ENCODE data around the gene MAP1B.
A peak's percentile ranks its signal among the peaks of the same experiment; 100 is the strongest.

MAP1B gene

GRCh38 chr5:72242796-72243475 is 135.7 kb downstream of the MAP1B start:
- H3K9me3 Mint-ChIP-seq, result no peaks in the 10 kb centered on the region
- H3K36me3 Mint-ChIP-seq, result peaks cover 27% of the 10 kb centered on the region
- H3K27ac Mint-ChIP-seq, result no peak overlapping the region
- no peaks in the 10 kb centered on the region for H3K27me3 Mint-ChIP-seq
- no peak overlapping the region for H3K4me3 Mint-ChIP-seq
- peaks cover 22% of the 10 kb centered on the region for H3K4me1 Mint-ChIP-seq
- ATAC-seq, result no peak

- Mint-ChIP-seq H3K4me3 (no peak overlapping the region), H3K27me3 (no peaks in the 10 kb centered on the region), H3K27ac (no peak overlapping the region), H3K4me1 (peaks cover 22% of the 10 kb centered on the region), H3K9me3 (no peaks in the 10 kb centered on the region), H3K36me3 (peaks cover 21% of the 10 kb centered on the region)
- ATAC-seq, result no peak
These were observed 136.4 kb downstream of the MAP1B start for GRCh38 chr5:72243706-72244105.

GRCh38 chr5:72244862-72245371 is 137.6 kb downstream of the MAP1B start:
- H3K36me3 Mint-ChIP-seq, result peaks cover 21% of the 10 kb centered on the region
- H3K27ac Mint-ChIP-seq, result no peak overlapping the region
- ATAC-seq, result no peak
- no peak overlapping the region for H3K4me3 Mint-ChIP-seq
- no peaks in the 10 kb centered on the region for H3K27me3 Mint-ChIP-seq
- H3K9me3 Mint-ChIP-seq, result no peaks in the 10 kb centered on the region
- H3K4me1 Mint-ChIP-seq, result peaks cover 22% of the 10 kb centered on the region

- no peak for ATAC-seq
- peaks cover 22% of the 10 kb centered on the region for H3K4me1 Mint-ChIP-seq
- no peak overlapping the region for H3K27ac Mint-ChIP-seq
- H3K9me3 Mint-ChIP-seq, result no peaks in the 10 kb centered on the region
- no peak overlapping the region for H3K4me3 Mint-ChIP-seq
- peaks cover 21% of the 10 kb centered on the region for H3K36me3 Mint-ChIP-seq
- no peaks in the 10 kb centered on the region for H3K27me3 Mint-ChIP-seq
These were observed 138.3 kb downstream of the MAP1B start for GRCh38 chr5:72245546-72245945.

GRCh38 chr5:72245951-72246532 is 138.8 kb downstream of the MAP1B start:
- Mint-ChIP-seq H3K27me3 (no peaks in the 10 kb centered on the region), H3K4me3 (no peak overlapping the region), H3K36me3 (peaks cover 24% of the 10 kb centered on the region), H3K27ac (no peak overlapping the region), H3K9me3 (no peaks in the 10 kb centered on the region), H3K4me1 (peaks cover 26% of the 10 kb centered on the region)
- no peak for ATAC-seq

GRCh38 chr5:72246954-72247442 is 139.7 kb downstream of the MAP1B start:
- Mint-ChIP-seq H3K27me3 (no peaks in the 10 kb centered on the region), H3K9me3 (no peaks in the 10 kb centered on the region), H3K4me3 (no peak overlapping the region), H3K27ac (no peak overlapping the region), H3K36me3 (peaks cover 22% of the 10 kb centered on the region), H3K4me1 (peaks cover 24% of the 10 kb centered on the region)
- ATAC-seq, result no peak

- Mint-ChIP-seq H3K4me3 (no peak overlapping the region), H3K27me3 (no peaks in the 10 kb centered on the region), H3K27ac (no peak overlapping the region), H3K9me3 (no peaks in the 10 kb centered on the region), H3K36me3 (peaks cover 24% of the 10 kb centered on the region), H3K4me1 (peaks cover 19% of the 10 kb centered on the region)
- ATAC-seq, result no peak
These were observed 141.2 kb downstream of the MAP1B start for GRCh38 chr5:72248410-72248981.

GRCh38 chr5:72251386-72251785 is 144.1 kb downstream of the MAP1B start:
- Mint-ChIP-seq H3K4me1 (peaks cover 12% of the 10 kb centered on the region), H3K27ac (peak overlapping the region; percentile 9), H3K36me3 (peaks cover 14% of the 10 kb centered on the region), H3K9me3 (no peaks in the 10 kb centered on the region), H3K27me3 (no peaks in the 10 kb centered on the region), H3K4me3 (no peak overlapping the region)
- ATAC-seq, result no peak

GRCh38 chr5:72252008-72252407 is 144.7 kb downstream of the MAP1B start:
- H3K27ac Mint-ChIP-seq, result no peak overlapping the region
- H3K4me1 Mint-ChIP-seq, result peaks cover 7% of the 10 kb centered on the region
- no peaks in the 10 kb centered on the region for H3K27me3 Mint-ChIP-seq
- ATAC-seq, result no peak
- H3K4me3 Mint-ChIP-seq, result no peak overlapping the region
- H3K9me3 Mint-ChIP-seq, result no peaks in the 10 kb centered on the region
- H3K36me3 Mint-ChIP-seq, result peaks cover 14% of the 10 kb centered on the region

GRCh38 chr5:72252574-72253155 is 145.4 kb downstream of the MAP1B start:
- H3K4me3 Mint-ChIP-seq, result no peak overlapping the region
- H3K27ac Mint-ChIP-seq, result no peak overlapping the region
- H3K9me3 Mint-ChIP-seq, result no peaks in the 10 kb centered on the region
- H3K36me3 Mint-ChIP-seq, result peaks cover 20% of the 10 kb centered on the region
- no peak for ATAC-seq
- H3K27me3 Mint-ChIP-seq, result no peaks in the 10 kb centered on the region
- H3K4me1 Mint-ChIP-seq, result peaks cover 11% of the 10 kb centered on the region

GRCh38 chr5:72255237-72255636 is 148.0 kb downstream of the MAP1B start:
- H3K27me3 Mint-ChIP-seq, result no peaks in the 10 kb centered on the region
- H3K4me1 Mint-ChIP-seq, result peaks cover 12% of the 10 kb centered on the region
- no peak overlapping the region for H3K27ac Mint-ChIP-seq
- H3K9me3 Mint-ChIP-seq, result no peaks in the 10 kb centered on the region
- no peak for ATAC-seq
- H3K36me3 Mint-ChIP-seq, result peaks cover 28% of the 10 kb centered on the region
- no peak overlapping the region for H3K4me3 Mint-ChIP-seq

- Mint-ChIP-seq H3K27ac (no peak overlapping the region), H3K4me3 (no peak overlapping the region), H3K36me3 (peaks cover 28% of the 10 kb centered on the region), H3K9me3 (no peaks in the 10 kb centered on the region), H3K4me1 (peaks cover 12% of the 10 kb centered on the region), H3K27me3 (no peaks in the 10 kb centered on the region)
- no peak for ATAC-seq
These were observed 148.4 kb downstream of the MAP1B start for GRCh38 chr5:72255670-72256069.

- peaks cover 5% of the 10 kb centered on the region for H3K4me1 Mint-ChIP-seq
- ATAC-seq, result no peak
- H3K27ac Mint-ChIP-seq, result no peak overlapping the region
These were observed 149.3 kb downstream of the MAP1B start for GRCh38 chr5:72256536-72256935.

More at GRCh38 chr5:72256536-72256935, 149.3 kb downstream of the MAP1B start:
- Mint-ChIP-seq H3K4me3 (no peak overlapping the region), H3K36me3 (peaks cover 27% of the 10 kb centered on the region), H3K9me3 (no peaks in the 10 kb centered on the region), H3K27me3 (no peaks in the 10 kb centered on the region)
